Mammary epithelial cell (primary cell): ENCODE results near the gene ZNF749.

Source experiments
- EZH2 ChIP-seq: IDR thresholded peaks from 2 replicates; pipeline ENCODE4 v1.6.1; 2012; ENCODE audit warnings: low read length, inconsistent platforms, borderline replicate concordance
- TF ChIP-seq, protein P1 (sequence below), 2 donors: IDR thresholded peaks in 1 of 2; conservative IDR thresholded peaks in 1 of 2; 2 replicates each; pipeline ENCODE4 v1.5.1; 2011 to 2012; ENCODE audit warnings: inconsistent platforms in 2 of 2, low read length in 2 of 2, mild to moderate bottlenecking in 2 of 2, control low read depth in 1 of 2, low read depth in 1 of 2; ENCODE audit not compliant: insufficient read depth in 1 of 2; ENCODE audit errors: extremely low read depth in 1 of 2

- TF ChIP-seq, protein P1, sequence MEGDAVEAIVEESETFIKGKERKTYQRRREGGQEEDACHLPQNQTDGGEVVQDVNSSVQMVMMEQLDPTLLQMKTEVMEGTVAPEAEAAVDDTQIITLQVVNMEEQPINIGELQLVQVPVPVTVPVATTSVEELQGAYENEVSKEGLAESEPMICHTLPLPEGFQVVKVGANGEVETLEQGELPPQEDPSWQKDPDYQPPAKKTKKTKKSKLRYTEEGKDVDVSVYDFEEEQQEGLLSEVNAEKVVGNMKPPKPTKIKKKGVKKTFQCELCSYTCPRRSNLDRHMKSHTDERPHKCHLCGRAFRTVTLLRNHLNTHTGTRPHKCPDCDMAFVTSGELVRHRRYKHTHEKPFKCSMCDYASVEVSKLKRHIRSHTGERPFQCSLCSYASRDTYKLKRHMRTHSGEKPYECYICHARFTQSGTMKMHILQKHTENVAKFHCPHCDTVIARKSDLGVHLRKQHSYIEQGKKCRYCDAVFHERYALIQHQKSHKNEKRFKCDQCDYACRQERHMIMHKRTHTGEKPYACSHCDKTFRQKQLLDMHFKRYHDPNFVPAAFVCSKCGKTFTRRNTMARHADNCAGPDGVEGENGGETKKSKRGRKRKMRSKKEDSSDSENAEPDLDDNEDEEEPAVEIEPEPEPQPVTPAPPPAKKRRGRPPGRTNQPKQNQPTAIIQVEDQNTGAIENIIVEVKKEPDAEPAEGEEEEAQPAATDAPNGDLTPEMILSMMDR (conservative IDR thresholded peaks at IDR 0.05 in 1 of 2, IDR thresholded peaks at IDR 0.05 in 1 of 2; ENCODE audit: extremely low read depth in 1 of 2, insufficient read depth in 1 of 2, low read depth in 1 of 2, low read length in 2 of 2): no peak
- no peak for TF ChIP-seq EZH2
Measured at GRCh38 chr19:57421037-57421436, 14.1 kb upstream of the ZNF749 start.
